ENCODE results near the gene FAM25A.

DNA sequence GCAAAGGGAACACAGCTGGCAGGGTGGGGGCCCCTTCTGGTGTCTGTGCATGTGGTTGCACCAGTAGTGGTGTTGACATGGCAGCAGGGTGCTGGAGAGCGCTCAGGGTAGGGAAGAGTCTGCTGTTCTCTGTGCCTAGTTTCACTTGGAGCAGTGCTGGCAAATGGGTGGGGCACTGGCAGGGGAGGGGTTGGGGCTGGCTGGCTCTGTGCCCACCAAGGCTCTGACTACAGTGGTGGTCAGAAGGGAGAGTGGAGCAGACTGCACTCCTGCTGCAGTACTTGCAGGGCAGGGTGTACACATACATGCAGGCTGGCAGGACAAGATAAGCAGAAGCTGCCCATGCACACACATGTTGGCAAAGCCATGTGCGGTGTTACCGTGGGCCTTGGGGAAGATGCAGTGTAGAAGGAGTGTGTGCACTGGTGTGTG, 18.2 kb downstream of the FAM25A start:
- TF ChIP-seq, protein P1, sequence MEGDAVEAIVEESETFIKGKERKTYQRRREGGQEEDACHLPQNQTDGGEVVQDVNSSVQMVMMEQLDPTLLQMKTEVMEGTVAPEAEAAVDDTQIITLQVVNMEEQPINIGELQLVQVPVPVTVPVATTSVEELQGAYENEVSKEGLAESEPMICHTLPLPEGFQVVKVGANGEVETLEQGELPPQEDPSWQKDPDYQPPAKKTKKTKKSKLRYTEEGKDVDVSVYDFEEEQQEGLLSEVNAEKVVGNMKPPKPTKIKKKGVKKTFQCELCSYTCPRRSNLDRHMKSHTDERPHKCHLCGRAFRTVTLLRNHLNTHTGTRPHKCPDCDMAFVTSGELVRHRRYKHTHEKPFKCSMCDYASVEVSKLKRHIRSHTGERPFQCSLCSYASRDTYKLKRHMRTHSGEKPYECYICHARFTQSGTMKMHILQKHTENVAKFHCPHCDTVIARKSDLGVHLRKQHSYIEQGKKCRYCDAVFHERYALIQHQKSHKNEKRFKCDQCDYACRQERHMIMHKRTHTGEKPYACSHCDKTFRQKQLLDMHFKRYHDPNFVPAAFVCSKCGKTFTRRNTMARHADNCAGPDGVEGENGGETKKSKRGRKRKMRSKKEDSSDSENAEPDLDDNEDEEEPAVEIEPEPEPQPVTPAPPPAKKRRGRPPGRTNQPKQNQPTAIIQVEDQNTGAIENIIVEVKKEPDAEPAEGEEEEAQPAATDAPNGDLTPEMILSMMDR (IDR thresholded peaks at IDR 0.05), result no peak
- no peak for TF ChIP-seq POLR2A (IDR thresholded peaks at IDR 0.05)

Measured in esophagus squamous epithelium (tissue), 4 donors.